Endometrium (tissue), 2 donors: Measurements from ENCODE around the gene CD300E.
"Not testable (repeated sequence)": the region's sequence is repeated elsewhere in the genome, so short reads cannot be mapped to it uniquely, and the experiment has no call there.

ENCODE experiments used
- FAIRE-seq: peaks from 2 replicates; lab custom pipeline; 2012; peaks lifted over from hg19 to GRCh38; lab: Jason Lieb, UNC
- donor health status: control.
- donor health status: control.

CD300E gene

DNA sequence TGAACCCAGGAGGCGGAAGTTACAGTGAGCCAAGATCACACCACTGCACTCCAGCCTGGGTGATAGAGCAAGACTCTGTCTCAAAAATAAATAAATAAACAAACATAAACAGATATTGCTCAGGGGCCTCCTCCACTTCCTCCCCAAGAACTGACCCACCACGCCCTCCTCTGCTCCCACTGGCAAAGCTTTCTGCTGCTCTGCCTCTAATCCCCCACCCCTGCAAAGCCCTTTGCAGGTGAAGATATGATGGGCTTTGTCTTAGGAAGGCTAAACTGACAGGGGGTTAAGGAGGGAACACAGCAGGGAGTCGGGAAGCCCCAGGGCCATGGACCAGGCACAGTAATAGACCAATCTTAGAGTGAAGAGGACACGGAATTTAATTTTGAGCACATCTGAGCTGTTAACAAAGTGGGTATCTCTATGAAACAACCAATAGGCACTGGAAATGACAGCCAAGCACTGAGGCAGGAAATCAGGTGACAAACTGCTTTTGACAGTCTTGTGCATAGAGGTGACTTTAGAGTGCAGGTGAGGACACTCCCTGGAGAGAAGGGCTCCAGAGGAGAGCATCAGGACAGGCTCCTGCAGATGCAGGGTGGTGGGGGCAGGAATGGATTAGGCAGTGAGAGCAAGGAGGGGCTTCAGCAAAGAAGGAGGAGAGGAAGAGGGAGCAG is 25.1 kb downstream of the CD300E start:
- FAIRE-seq: no peak

DNA sequence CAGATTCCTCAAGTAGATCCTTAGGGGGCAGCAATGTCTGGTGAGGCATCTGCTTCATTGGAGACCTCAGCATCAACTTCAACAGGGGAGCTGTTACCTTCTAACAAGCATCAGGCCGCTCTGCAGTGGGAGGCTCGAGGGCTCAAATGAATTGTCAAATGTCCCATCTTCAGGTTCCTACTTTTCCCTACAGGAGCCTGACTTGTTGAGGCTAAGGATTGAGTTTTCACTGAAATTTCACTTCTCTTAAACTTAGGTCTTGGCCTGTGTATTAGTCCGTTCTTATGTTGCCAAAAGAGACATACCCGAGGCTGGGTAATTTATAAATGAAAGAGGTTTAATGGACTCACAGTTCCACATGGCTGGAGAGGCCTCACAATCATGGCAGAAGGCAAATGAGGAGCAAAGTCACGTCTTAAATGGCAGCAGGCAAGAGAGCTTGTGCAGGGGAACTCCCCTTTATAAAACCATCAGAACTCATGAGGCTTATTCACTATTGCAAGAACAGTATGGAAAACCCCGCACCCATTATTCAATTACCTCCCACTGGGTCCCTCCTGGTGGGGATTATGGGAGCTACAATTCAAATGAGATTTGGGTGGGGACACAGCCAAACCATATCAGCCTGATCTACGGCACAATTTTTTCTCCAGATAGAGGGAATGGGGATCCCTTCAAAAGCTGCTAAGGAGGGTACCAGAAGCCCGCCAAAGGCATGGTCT is 26.3 kb downstream of the CD300E start:
- FAIRE-seq: no peak

DNA sequence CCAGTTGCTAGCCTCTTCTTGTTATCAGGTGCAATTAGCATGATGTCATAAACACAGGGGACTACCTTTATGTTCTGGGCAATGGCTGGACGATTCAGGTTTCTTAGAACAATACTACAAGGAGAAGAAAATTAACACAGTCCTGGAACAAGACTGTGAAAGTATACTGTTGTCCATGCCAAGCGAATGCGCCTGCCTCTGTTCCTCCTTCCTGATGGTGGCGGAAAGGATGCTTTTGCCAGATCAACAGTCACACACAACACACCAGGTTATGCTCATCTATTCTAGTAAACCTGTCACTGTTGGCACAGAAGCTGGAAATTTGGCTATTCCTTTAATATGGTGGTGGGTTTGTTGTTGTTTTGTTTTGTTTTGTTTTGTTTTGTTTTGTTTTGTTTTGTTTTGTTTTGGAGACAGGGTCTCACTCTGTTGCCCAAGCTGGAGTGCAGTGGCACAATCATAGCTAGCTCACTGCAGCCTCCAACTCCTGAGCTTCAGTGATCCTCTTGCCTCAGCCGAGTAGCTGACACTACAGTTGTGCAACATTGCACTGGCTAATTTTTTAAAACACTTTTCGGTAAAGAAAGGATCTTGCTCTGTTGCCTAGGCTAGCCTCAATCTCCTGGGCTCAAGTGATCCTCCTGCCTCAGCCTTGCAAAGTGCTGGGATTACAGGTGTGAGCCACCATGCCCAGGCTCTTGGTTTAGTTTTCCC is 28.3 kb downstream of the CD300E start:
- FAIRE-seq: no peak

DNA sequence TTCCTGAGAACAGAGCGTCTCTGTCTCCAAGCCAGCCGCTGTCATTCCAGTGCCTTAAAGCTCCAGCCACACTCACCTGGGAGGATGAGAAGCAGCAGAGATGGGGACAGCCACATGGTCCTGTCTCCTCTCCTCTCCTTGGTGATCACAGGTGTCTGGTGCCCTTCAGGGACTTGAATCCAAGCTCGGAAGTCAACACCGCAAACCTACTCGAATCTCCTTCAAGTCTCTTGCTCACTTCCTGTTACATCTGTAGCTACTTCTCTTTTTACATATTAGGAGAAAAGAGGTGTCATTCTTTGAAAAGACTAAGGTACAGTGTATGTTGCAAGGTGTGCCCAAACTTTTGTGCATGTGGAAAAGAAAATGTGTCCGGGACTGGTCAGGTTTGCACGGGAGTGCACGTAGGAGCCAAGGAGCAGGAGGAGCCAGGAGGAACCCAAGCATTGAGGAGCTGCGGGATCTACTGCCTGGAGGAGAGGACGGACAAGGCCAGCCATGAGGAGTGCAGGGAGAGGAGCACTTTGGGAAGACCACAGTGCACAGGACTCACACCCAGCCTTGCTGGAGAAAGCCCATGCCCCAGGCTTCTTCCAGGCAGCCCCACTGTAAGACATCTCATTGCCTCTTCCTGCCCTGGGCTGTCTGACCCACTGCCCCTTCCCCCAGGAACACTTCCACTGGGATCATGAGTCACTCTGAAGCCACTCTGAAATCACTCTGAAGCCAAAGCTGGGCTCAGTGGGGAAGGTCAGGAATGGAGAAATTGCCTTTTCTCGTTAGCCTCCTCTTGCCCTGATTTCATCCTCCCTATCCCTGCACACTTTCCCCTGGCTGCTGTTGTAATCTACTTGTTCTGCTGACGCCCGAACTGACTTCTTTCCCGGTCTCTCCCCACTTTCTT is 31.2 kb downstream of the CD300E start, which contains the start of gene CD300LD:
Gene CD300LD (minus strand): TSS at position 197 of the 904 bp plus-strand sequence. CDS start 81 bp downstream, at position 116.
- no peak for FAIRE-seq

DNA sequence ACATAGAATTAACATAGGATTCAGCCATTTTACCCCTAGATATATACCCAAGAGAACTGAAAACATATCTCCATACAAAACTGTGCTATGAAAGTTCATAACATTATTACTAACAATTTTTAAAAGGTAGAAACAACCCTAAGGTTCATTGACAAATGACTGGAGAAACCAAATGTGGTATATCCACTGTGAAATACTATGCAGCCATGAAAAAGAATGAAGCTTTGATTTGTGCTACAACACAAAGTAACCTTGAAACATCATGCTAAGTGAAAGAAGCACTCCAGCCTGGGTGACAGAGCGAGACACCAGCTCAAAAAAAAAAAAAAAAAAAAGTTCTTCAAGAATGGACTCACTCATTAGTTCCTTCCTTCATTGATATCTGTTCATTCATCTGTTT is 32.0 kb downstream of the CD300E start:
- no peak for FAIRE-seq

DNA sequence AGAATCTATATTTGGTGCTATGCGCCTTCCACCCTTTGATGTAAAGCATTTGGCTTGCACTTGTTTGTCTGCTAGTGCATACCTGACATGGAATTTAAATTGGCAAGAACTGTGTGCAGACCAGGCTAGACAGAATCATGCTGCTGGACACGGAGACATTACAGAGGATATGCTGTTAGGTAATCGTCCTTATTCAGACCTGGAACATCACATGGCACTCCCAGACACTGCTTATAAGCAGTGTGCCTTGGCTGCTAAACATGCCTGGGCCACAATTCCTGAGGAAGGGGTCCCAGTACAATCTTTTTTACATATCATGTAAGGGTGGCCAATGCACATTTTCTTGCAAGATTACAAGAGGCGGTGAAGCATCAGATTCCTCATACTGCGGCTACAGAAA is 37.8 kb downstream of the CD300E start:
- FAIRE-seq: no peak

DNA sequence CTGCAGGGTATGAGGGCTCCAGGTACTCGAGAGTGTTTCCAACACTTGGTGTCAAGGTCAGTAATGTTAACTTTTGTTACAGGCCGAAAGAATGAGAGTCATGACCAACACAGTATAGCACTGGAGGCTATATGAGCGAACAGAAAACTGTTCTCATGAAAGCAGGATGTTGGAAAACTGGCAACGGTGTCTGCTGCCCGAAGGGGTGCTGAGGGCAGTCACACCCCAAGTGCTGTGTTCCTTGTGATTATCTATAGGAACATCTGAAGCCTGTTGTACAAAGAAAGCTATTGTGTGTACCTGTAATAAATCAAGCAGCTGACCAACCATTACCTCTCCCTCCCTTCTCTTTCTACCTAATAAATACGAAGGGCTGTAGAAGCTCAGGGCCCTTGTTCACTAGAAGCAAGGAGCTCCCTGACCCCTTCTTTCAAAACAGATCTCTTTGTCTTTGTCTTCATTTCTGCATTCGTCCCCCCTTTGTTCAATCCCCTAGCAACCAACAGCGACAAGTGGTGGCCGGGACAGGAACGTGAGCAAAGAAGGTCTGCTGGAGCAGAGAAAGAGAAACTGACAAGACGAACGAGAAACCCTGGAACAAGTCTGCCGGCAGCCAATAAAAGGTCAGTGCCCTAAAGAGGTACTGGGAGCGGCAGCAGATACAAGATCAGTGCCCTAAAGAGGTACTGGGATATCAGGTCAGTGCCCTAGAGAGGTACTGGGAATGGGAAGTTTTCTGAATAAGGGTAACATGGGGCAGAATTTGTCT is 39.1 kb downstream of the CD300E start:
- FAIRE-seq: no peak

DNA sequence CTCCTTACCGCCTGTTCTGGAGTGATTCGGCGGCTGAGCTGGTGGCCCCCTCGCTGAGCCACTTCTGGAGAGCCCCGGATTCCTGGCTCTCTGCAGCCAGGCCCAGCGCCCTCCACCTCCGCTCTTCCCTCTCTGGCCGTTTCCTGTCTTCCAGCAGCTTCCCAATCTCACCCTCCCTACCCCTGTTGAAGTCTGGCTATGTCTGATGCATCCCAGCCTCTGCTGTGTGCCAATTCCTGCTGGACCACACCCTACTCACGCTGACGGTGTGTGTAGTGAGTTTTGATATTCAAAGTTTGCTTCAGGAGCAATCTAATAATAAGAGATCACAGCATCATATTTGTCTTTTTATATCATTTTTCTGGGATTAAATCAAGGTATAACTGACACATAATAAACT is 40.9 kb downstream of the CD300E start:
- FAIRE-seq: no peak

DNA sequence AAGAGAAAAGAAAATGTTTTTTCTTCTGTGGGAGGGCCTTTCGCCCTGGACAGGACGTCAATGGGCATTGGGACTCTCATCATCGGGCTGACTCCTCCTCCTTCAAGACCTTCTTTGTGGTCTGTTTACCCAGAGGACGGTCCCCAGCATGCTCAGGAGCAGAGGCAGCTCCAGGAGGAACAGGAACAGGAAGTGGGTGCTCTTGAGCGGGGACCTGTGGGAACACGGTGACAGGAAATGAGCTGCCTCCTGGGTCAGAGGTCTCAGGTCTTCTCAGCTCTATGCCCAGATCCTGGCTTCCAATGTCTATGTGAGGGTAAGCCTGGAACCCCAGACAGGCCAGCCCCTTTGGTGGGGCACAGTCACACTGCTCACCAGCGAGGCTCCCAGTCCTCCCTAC is 43.6 kb downstream of the CD300E start:
- no peak for FAIRE-seq

DNA sequence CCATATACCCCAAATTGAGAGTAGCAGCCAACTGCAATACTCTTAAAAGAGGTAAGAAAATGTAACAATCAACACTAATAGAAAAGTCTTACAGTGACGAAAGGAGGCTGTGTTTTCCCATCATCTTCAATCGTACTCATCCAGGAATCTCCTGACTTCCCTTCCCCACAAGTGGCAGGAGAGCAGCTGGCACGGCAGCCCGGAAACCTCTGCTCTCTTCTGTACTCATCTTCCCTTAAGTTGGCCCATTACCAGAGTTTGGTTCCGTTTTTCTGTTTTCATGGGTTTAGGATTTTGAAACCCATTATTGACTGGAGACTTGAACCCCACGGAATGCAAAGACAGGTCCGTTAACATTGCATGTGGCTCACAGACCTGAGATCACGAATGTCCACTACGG is 44.6 kb downstream of the CD300E start:
- no peak for FAIRE-seq

DNA sequence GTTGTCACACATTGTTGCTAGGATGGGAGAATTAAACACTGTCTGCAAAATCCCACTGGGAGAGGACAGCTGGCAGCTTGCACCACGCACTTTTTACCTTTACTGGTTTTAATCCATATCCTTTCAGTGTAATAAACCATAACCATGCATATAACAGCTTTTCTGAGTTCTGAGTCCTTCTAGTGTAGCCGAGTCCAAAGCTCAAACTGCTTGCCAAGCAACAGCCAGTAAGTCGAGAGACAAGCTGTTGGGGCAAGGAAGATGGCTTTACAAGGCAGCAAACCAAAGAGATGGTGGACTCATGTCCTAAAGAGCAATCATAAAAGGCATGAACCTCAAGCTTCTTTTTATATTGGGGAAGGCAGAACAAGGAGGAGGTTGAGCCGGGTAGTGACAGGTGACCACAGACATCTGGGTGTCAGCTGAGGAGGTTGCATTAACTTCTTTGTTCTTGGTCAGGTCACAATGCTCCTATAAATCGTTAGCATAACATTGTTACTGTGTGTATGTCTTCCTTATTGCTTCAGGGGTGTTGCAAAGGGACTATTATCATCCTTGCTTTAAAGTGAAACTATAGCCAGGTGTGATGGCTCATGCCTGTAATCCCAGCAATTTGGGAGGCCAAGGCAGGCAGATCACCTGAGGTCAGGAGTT is 48.9 kb downstream of the CD300E start:
- FAIRE-seq: no peak

DNA sequence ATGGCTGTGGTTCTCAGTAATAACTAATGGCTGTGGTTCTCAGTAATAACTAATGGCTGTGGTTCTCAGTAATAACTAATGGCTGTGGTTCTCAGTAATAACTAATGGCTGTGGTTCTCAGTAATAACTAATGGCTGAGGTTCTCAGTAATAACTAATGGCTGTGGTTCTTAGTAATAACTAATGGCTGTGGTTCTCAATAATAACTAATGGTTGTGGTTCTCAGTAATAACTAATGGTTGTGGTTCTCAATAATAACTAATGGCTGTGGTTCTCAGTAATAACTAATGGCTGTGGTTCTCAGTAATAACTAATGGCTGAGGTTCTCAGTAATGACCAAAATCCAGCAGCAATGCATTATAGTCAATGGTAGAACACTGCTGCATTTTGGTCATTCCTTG is 49.9 kb downstream of the CD300E start:
- FAIRE-seq: not testable (repeated sequence)

DNA sequence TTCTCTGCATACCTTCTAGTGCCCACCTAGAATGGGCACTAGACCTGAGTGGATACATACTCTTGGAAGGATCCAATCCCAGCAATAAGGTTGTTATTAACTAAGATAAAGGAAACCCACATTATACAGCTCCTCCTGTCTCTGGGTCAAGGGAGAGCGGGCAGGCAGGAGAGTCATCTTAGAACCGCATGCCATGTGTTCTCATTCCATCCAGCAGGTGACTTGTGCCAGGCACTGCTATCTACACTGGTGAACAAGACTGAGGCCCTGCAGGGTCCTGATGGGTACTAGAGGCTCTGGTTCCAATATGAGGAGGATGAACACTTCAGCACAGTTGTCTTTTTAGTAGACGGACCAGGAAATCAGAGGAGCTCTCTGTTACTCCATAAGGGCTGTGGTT is 50.4 kb downstream of the CD300E start:
- no peak for FAIRE-seq

DNA sequence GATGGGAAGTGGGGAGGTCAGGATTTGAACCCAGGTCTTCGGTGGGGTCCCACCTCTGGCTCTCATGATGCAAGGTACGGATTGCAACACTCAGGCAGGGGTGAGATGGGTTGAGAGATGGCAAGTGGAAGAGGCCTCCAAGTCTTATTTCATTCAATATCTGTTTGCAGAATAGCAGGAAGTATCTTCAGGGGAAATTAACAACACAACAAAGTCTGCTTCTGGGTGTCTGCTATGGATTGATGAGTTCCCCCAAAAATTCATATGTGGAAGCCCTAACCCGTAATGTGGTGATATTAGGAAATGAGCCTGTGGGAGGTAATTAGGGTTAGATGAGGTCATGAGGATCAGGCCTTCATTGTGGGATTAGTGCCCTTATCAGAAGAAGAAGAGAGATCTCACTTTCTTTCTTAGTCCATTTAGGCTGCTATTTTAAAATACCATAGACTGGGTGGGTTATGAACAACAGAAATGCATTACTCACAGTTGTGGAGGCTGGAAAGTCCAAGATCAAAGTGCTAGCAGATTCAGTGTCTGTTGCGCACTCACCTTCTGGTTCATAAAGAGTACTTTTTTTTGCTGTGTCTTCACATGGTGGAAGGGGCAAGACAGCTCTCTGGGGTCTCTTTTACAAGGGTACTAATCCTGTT is 51.8 kb downstream of the CD300E start:
- no peak for FAIRE-seq

DNA sequence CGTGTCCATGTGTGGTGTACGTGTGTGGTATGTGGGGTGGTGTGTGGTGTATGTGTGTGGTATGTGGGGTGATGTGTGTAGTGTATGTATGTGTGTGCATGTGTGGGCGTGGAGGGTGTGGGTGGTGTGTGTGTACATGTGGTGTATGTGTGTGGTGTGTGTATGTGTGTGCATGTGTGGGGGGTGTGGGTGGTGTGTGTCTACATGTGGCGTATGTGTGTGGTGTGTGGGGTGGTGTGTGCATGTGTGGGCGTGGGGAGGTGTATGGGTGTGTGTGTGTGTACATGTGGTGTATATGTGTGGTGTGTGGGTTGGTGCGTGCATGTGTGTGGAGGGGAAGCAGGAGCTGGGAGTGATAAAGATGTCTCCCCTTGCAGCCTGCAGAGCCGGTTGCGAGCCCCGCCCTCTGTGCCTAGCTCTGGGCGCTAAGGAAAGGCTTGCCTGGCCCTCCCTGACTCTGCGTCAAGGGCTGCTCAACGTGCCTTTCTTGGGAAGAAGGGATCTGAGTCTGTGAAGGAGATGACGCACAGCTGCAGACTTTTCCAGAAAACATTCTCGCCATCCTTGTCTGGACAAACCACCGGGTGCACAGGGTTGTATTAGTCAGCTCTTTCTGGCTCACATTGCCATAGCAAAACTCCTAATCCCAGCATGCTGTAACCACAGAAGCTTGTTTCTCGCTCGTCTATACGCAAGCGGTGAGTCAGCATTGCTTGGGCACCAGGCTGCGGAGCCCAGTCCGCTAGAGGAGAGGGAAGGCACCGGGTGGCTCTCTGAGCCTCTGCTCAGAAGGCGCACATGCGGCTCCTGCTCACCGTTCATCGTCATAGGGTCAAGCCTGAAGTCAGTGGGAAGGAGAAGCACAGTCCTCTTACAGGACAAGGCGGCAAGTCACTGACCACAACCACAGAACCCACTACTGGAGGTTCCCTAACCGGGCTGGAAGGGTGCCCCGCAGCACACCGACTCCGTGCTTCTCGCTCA is 54.2 kb downstream of the CD300E start:
- FAIRE-seq: no peak

DNA sequence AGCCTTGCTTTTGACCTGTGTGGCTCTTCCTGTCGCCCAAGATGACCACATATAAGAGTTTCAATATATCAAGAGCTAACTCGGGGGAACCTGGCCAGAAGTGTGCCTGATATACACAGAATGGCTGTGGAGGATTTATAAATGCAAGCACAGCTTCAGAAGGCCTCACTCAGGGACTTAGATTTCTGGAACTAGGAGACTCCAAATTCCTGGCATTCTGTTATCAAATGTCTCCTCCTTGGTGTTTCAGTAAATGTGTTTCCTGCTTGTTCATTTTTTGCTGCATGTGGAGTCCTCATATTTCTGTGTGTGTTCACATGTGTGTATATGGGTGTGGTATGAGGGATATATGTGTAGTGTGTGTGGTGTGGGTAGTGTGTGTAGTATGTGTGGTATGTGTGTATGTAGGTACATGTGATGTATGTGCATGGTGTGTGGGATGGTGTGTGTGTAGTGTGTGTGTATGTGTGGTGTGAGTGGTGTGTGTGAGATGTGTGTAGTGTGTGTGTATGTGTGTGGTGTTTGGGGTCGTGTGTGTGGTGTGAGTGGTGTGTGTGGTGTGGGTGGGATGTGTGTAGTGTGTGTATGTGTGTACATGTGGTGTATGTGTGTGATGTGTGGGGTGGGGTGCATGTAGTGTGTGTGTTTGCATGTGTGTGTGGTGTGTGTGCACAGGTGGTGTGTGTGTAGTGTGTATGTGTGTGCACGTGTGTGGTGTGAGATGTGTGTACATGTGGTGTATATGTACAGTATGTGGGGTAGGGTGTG is 55.2 kb downstream of the CD300E start:
- no peak for FAIRE-seq

DNA sequence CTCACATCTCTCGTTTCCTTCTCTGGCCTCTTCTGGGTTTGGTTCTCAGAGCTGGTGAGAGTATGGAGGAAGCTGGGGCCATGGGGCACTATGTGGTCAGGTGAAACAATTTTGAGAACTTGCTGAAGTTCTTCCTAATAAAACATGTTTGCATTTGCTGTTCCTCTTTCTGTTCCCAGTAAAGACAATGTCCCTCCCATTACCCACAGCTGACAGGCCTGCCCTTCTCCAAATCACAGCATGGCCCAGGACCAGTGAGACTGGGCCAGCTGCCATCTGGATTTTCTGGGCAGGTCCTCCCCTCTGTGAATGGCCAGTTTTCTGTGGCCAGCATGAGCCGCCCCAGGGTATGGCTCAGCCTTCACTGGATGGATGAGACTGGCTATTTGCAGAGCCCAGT is 56.1 kb downstream of the CD300E start, which contains the start of gene CD300H:
Gene CD300H (minus strand): TSS at position 113 of the 400 bp plus-strand sequence.
- FAIRE-seq: no peak

DNA sequence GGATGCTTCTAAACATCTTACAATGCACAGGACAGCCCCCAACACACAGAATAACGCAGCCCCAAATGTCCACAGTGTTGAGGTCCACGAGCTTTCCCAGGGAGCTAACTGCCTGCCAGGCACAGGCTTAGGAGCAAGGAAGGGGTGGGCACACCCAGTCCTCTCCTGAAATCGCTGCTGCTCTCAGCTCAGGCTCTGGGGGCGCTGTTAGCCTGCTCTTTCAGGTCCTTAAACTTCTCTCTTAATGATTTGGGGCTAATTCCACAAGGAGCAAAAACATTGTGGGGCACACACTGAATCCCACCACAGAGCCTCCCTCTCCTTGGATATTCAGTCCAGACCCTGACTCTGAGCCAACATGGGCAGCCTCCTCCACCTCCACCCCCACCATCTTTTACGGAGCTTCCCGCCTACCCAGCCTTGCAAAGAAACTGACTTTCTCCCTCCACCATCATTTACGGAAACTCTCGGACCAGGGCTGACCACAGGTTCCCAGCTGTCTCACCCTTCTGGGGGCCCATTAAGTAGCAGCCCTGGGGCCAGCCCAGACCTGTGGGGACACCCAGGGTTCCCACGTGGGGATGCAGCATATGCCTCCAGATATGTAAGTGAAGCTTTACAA is 57.3 kb downstream of the CD300E start:
- no peak for FAIRE-seq
